ENCODE results near the gene OTX2. TPM values are rescaled to one million over a fixed set of nuclear protein-coding genes. Genes with fewer than 3 reads are reported as not detected.

Gene OTX2
- total RNA-seq, 1 donor, result not detected

DNA sequence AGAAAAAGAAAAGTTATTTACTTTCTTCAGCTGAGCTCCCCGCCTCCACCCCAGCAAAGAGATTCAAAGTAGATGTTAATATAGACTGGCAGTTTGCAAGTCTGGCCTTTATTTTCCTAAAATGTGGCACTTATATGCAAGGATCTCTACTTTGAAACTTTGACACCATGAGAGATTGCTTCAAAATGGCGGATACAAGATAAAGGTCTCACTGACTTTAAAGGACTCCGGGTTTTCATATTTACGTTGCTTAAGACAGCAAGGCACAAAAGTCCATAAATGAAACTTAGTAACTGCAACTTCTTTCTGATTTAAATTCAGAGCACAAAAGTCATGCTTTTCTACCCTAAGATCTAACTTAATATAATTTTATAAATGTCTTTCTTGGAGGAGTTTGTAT lies 3.5 kb downstream of the OTX2 start:
- H3K4me1 ChIP-seq (ENCODE audit: insufficient read depth, low read length), result no peaks in the 10 kb centered on the region
- H3K27me3 ChIP-seq (ENCODE audit: insufficient read depth, low read length), result peaks cover 95% of the 10 kb centered on the region
- no peak overlapping the region for H3K4me3 ChIP-seq (ENCODE audit: low read length)
- no peaks in the 10 kb centered on the region for H3K9me3 ChIP-seq (ENCODE audit: low read depth, low read length)

DNA sequence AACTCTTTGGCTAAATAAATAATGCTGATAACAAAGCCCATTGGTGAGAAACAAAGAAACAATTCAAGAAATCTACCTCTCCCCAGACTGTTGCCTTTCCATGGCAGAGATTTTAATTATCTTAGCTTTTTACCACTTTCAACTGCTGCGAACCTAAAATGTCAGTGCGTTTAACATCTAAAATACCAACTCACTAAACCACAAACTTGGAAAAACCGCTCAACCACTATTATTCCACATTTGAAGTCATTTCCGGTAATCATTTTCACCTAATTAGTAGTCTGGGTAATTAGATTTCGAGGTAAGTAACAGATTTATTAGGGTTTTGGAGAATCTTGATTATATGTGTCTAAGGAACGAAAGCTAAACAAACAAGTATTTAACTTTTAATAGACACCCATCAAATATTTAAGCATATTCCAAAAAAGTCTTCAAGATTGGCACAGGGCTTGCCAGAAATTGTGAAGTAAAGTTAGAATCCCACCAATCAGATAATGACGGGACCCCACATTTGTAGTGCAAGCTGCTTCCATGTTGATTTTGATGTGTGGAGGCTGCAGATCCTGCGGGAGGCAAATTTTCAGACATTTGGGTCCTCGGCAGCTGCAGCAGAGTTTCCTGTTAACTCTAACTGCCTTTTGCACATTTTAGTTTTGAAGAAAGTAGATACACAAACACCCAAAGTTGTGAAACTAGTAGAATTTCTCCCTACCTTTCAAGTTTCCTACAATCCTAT lies 4.1 kb downstream of the OTX2 start:
- Histone ChIP-seq H3K4me3 (ENCODE audit: low read length) (no peak overlapping the region), H3K9me3 (ENCODE audit: low read depth, low read length) (no peaks in the 10 kb centered on the region), H3K4me1 (ENCODE audit: insufficient read depth, low read length) (no peaks in the 10 kb centered on the region), H3K27me3 (ENCODE audit: insufficient read depth, low read length) (peaks cover 97% of the 10 kb centered on the region)

DNA sequence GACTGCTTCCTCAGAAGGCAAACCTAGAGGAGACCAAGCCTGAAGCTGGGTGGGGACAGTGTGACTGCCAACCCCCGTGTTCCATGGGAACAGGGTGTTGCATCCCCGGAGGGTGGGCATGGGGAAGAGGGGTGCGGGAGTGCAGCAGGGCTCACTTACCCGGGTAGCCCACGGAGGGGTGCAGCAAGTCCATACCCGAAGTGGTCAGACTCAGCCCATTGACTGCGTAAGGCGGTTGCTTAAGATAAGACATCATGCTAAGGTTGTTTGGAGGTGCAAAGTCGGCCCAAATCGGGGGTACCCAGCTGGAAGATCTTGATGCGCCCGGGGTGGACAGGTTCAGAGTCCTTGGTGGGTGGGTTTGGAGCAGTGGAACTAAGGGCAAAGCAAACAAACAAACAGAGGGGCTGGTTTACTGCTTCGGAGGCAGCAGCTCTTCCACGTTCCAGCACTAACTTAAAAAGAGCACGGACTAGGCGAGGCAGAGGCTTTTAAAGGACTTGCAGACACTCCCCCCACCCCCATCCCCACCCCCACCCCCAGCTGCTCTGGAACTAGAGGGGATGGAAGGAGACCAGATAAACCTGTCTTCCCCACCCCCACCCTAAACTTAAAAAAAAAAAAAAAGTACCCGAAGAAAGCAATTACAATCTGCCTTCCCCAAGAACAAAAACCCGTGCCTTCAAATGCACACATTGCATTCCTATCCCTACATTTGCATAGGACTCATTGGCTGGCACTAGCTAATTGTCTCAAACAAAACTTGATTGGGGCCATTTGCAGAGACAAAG lies 4.9 kb downstream of the OTX2 start:
- H3K4me3 ChIP-seq (ENCODE audit: low read length), result no peak overlapping the region
- no peaks in the 10 kb centered on the region for H3K9me3 ChIP-seq (ENCODE audit: low read depth, low read length)
- no peaks in the 10 kb centered on the region for H3K4me1 ChIP-seq (ENCODE audit: insufficient read depth, low read length)
- peaks cover 97% of the 10 kb centered on the region for H3K27me3 ChIP-seq (ENCODE audit: insufficient read depth, low read length)

DNA sequence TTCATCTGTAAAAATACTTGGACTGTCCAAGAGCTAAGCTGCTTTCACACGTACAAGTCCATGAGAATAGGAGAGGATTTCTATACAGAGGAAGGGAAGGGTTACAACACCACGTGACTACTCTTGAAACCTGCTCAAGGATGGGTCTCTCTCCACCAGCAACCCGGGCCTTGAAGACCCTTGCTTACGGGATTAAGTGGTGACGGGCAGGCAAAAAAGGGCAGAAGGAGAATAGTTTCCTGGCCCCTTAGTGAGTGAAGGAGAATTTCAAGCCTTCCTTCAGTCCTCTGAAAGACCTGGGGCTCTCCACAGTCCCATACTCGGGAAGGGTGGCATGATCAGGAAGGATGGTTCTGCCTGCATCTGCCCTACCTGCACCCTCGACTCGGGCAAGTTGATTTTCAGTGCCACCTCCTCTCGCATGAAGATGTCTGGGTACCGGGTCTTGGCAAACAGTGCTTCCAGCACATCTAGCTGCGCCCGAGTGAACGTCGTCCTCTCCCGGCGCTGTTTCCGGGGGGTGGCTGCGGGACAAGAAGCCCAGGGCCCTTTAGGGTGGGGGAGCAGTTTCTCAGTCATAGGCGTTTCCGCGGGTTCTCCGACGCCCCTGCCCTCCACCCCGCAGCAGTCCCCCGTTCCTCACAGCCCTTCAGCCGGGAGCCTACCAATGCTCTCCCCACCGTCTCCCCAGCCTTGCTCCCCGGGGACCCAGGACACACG lies 6.3 kb downstream of the OTX2 start:
- H3K4me3 ChIP-seq (ENCODE audit: low read length), result no peak overlapping the region
- no peaks in the 10 kb centered on the region for H3K4me1 ChIP-seq (ENCODE audit: insufficient read depth, low read length)
- peaks cover 97% of the 10 kb centered on the region for H3K27me3 ChIP-seq (ENCODE audit: insufficient read depth, low read length)
- no peaks in the 10 kb centered on the region for H3K9me3 ChIP-seq (ENCODE audit: low read depth, low read length)

DNA sequence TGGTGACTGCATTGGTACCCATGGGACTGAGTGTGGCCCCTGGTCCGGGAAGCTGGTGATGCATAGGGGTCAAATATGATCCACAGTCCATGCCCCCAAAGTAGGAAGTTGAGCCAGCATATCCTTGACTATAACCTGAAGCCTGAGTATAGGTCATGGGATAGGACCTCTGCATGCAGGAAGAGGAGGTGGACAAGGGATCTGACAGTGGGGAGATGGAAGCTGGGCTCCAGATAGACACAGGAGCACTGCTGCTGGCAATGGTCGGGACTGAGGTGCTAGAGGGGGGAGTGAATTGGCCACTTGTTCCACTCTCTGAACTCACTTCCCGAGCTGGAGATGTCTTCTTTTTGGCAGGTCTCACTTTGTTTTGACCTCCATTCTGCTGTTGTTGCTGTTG lies 8.4 kb downstream of the OTX2 start:
- H3K9me3 ChIP-seq (ENCODE audit: low read depth, low read length), result no peaks in the 10 kb centered on the region
- peaks cover 97% of the 10 kb centered on the region for H3K27me3 ChIP-seq (ENCODE audit: insufficient read depth, low read length)
- no peaks in the 10 kb centered on the region for H3K4me1 ChIP-seq (ENCODE audit: insufficient read depth, low read length)
- no peak overlapping the region for H3K4me3 ChIP-seq (ENCODE audit: low read length)

DNA sequence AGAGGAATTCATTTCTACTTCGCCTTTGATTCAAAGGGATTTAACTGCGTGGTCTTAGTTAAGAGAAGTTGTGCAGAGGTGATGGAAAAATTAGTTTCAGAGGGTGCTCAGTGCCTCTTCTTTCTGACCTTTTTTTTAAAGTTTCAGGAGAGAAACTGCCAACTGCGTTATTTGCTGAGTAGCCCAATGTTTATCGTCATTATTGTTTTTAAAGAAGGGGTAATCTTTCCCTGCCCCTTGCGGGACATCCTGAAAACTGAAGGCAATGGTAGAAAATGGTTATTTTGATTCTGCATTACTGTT lies 11.0 kb downstream of the OTX2 start:
- Histone ChIP-seq H3K4me1 (ENCODE audit: insufficient read depth, low read length) (no peaks in the 10 kb centered on the region), H3K9me3 (ENCODE audit: low read depth, low read length) (no peaks in the 10 kb centered on the region), H3K4me3 (ENCODE audit: low read length) (no peak overlapping the region), H3K27me3 (ENCODE audit: insufficient read depth, low read length) (peaks cover 98% of the 10 kb centered on the region)

DNA sequence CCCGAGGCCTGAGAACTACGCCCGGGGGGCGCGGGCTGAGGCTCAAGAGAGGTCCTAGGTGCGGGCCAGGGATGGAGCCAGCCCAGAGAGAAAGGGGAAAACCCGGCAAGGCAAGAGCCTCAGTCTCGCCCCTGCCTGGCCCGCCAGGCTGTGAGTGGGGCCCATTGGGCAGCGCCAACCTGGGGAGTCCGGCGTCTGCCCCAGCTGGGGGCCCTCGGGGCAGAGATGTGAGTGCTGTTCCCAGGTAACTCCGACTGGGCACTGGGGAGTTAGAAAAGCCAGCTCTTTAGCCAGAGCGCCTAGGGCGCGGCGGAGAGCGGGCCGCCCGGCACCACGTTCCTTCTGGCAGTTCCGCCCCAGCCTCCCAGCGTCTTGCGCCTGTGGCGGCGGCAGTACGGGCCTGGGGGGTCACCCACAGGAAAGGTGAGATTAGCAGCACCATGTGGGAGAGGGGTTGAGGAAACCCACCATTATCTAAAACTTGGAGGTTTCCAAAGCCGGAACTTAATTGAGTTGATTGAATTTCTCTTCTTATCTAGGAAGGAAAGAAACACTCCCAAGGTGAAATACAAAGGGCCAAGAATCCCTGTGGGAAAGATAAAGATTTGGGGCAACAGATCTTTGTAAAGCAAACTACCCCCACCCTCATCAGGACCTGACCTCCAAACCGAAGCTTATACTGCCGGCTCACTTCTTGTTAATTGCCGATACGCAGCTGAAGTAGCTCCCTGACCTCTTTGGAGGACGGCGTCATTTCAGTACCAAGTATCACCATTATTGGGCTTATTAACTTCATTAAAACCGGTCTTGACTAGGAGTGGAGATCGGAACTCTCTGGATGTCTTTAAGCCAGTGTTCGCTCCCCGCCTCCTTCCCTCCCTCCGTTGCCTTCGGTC lies 11.6 kb downstream of the OTX2 start:
- H3K4me1 ChIP-seq (ENCODE audit: insufficient read depth, low read length), result no peaks in the 10 kb centered on the region
- H3K4me3 ChIP-seq (ENCODE audit: low read length), result no peak overlapping the region
- peaks cover 98% of the 10 kb centered on the region for H3K27me3 ChIP-seq (ENCODE audit: insufficient read depth, low read length)
- no peaks in the 10 kb centered on the region for H3K9me3 ChIP-seq (ENCODE audit: low read depth, low read length)

DNA sequence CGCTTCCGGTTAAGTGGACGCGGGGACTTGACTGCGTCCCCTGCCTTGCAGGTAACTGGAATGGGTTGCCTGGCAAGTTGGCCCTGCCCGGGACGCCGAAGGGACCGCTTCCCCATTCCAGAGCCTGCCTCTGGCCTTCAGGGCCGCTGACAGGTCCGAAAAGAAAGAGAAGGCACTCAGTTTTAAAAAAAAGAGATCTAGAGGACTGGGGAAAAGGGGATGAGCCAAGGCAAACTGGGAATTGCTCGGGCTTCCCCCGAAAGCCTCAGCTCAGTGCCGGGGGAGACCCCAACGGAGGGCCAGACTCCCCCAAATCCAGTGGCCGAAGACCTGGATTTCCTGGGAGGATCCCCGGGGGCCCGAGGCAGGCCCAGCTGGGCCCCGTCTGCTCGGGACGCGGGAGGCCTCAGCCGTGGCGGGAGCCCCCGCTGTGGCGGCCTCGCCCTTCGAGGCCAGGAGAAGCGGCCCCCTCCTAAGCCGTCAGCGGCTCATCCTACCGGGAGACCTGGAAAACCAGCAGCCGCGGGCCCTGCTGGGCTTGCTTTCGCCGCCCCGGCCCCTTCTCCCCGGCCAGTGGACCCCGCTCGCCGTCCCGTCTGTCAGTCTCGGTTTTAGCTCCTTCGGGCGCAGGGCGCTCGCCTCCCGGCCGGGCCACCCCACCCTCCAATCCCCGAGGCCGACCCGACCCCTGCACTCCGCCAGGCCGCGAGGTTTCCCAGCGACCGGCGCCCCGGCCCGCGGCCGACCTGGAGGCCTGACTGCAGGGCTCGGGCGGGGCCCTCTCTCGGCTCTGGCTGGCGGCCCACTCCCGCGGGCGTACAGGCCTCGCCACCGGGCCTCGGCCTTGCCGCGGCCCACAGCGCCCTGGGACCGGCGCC lies 12.5 kb downstream of the OTX2 start:
- H3K27me3 ChIP-seq (ENCODE audit: insufficient read depth, low read length), result peaks cover 98% of the 10 kb centered on the region
- no peaks in the 10 kb centered on the region for H3K9me3 ChIP-seq (ENCODE audit: low read depth, low read length)
- H3K4me1 ChIP-seq (ENCODE audit: insufficient read depth, low read length), result no peaks in the 10 kb centered on the region
- H3K4me3 ChIP-seq (ENCODE audit: low read length), result no peak overlapping the region

DNA sequence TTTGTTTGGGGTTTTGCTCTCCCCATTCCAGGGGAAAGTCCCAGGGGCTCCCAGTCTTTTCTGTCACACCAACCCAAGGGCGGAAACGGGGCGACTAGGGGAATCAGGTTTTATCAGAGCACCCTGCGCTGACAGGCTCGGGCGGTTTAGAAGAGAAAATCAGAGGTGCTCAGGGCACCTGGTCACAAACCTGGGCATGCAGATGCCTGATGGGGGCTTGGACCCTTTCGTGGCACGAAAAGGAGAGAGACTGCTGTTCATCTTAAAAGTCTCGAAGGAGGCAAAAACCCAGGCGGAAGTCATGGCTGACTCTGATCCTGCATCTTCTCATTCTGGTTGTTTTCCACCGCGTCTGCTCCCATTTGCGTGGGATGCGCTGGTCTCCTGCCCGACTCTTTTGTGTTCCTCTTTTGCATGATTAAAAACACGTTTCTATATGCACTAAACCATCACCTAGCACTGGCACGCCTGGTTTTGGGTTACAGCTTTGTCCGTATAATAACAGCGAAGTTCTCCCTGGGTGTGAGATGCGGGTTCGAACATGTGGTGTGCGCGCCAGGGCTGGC lies 13.2 kb downstream of the OTX2 start:
- H3K27me3 ChIP-seq (ENCODE audit: insufficient read depth, low read length), result peaks cover 98% of the 10 kb centered on the region
- no peaks in the 10 kb centered on the region for H3K4me1 ChIP-seq (ENCODE audit: insufficient read depth, low read length)
- no peak overlapping the region for H3K4me3 ChIP-seq (ENCODE audit: low read length)
- no peaks in the 10 kb centered on the region for H3K9me3 ChIP-seq (ENCODE audit: low read depth, low read length)

DNA sequence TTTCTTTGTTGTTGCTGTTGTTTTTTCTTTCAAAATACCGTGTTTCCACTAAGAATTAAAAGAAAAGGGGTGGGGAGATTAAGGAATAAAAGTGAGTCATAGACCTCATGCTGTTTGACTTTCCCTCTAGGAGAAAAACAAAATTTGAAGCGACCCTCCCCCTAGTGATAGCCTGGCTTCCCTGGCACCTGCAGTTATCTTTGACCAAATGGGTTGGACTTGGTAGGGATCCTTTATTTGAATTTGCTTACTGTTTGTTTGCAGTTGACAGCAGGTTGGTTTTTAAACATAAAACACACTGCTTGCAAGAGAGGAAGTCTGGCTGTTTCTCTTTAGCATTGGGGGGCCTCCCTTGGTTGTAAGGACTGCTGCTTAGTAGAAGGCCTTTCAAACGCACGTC lies 14.0 kb downstream of the OTX2 start:
- no peaks in the 10 kb centered on the region for H3K4me1 ChIP-seq (ENCODE audit: insufficient read depth, low read length)
- H3K4me3 ChIP-seq (ENCODE audit: low read length), result no peak overlapping the region
- H3K9me3 ChIP-seq (ENCODE audit: low read depth, low read length), result no peaks in the 10 kb centered on the region
- H3K27me3 ChIP-seq (ENCODE audit: insufficient read depth, low read length), result peaks cover 96% of the 10 kb centered on the region

DNA sequence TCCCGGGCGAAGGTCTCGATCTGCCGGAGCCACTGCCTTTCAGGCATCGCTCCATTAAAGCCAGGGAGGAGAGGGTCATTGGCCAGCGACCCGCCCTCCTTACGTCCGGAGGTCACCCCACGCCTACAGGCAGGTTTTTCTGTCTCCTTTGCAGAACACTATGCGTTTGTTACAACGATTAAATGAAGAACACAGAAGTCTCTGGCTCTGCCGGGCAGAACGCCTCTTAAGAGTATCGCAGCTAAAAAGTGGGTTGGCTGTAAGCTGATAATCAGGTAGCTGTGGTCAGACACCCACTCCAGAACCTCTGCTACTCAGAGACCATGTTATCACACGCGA lies 15.0 kb downstream of the OTX2 start:
- Histone ChIP-seq H3K4me3 (ENCODE audit: low read length) (no peak overlapping the region), H3K27me3 (ENCODE audit: insufficient read depth, low read length) (peaks cover 87% of the 10 kb centered on the region), H3K9me3 (ENCODE audit: low read depth, low read length) (no peaks in the 10 kb centered on the region), H3K4me1 (ENCODE audit: insufficient read depth, low read length) (no peaks in the 10 kb centered on the region)

DNA sequence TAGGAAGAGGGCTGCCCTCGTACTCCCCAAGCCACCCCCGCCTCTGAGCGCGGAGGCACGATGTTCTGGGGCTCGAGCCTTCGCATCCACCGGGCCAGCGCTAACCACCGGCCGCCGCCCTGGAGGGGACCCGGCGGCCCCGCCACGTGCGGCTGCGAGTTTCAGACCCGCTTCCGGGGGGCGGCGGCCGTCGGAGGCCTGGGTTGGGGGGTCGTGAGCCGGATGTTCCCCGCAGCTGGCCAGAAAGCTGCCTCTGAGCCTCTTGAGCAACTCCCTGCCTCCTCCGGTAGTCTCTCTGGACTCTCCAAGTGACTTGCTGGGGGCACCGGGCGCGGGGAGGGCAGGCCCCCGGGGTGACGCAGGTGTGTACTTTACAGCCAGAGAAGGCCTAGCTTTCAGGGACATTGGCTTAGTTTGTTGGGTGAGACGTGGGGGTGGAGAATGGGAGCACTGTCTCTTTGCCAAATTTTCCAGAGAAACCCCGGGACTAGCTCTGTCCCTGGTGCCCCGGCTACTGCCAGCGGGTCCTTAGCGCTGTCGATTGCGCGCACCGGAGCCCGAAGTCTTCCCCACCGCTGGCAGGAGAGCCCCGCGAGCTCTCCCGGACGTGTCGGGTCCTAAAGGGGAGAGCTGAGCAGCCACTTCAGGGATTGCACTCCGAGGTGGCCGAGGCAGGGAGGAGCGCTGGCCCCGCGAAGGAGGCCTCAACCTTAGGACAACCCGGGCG lies 15.6 kb downstream of the OTX2 start:
- Histone ChIP-seq H3K9me3 (ENCODE audit: low read depth, low read length) (no peaks in the 10 kb centered on the region), H3K27me3 (ENCODE audit: insufficient read depth, low read length) (peaks cover 86% of the 10 kb centered on the region), H3K4me3 (ENCODE audit: low read length) (no peak overlapping the region), H3K4me1 (ENCODE audit: insufficient read depth, low read length) (no peaks in the 10 kb centered on the region)

DNA sequence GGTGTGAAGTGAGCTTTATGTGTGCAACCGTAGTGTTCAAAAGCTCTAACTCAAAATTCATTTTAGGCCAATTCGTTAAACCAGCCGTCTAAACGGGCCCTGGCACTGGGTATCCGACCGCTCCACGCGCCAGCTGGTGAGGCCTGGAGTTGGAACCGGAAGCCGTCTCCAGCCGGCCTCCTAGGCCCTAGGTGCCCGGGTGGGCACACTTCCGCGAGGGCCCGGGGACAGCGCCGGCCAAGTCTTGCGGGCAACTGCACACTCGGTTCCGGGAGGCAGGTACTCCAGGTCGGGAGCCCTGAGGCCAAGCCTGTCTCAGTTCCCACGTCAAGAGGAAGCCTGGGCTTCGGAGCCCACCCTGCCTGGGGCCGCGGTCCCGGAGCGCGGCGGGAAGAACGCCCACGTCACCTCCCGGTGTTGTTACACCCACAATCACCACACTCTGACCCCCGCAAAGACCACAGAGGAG lies 16.2 kb downstream of the OTX2 start:
- Histone ChIP-seq H3K27me3 (ENCODE audit: insufficient read depth, low read length) (peaks cover 82% of the 10 kb centered on the region), H3K9me3 (ENCODE audit: low read depth, low read length) (no peaks in the 10 kb centered on the region), H3K4me3 (ENCODE audit: low read length) (no peak overlapping the region), H3K4me1 (ENCODE audit: insufficient read depth, low read length) (no peaks in the 10 kb centered on the region)
